T-cell (primary cell): ENCODE measurements around the gene KDM4D. TPM values are rescaled to one million over a fixed set of nuclear protein-coding genes. Genes with fewer than 3 reads are reported as not detected.

Experiments used
- ATAC-seq, 4 experiments: fragments of 200-7000 bp in 3 of 4; fragments of 150-1000 bp in 1 of 4; cut with Tn5 transposase; replicated peaks in 1 of 4; 1 replicate in 3 of 4; 2 replicates in 1 of 4; pipeline ENCODE4 v1.10.0; 2021; ENCODE audit warnings: moderate library complexity in 3 of 4, mild to moderate bottlenecking in 2 of 4, moderate number of reproducible peaks in 1 of 4
- CTCF ChIA-PET, 2 donors: fragments of 300-600 bp; sonication (Branson Sonifier 250); formaldehyde crosslinking; loops; one replicate each; lab custom pipeline; 2022; ENCODE audit warnings: antibody characterized with exemption in 2 of 2; lab: Charles Lee
- POLR2A ChIA-PET, 2 donors: fragments of 300-600 bp; sonication (Branson Sonifier 250); formaldehyde crosslinking; loops; one replicate each; lab custom pipeline; 2022; ENCODE audit warnings: antibody characterized with exemption in 2 of 2; lab: Charles Lee
- DNase-seq, 35 experiments: peaks; one replicate each; pipeline versions ENCODE4 v3.0.0 to v3.0.0-alpha.2; 2013 to 2023
- H3K27ac ChIP-seq: one replicate; pipeline ENCODE4 v1.5.1; 2013; ENCODE audit warnings: low read length
- H3K27me3 ChIP-seq, 2 experiments: replicated peaks in 1 of 2; 1 replicate in 1 of 2; 2 replicates in 1 of 2; pipeline versions ENCODE4 v1.6.1 to v1.7.0; 2013; ENCODE audit warnings: low read length in 1 of 2, mixed read lengths in 1 of 2; ENCODE audit not compliant: control insufficient read depth in 2 of 2, insufficient read depth in 2 of 2; ENCODE audit errors: extremely low read depth in 1 of 2
- H3K36me3 ChIP-seq, 2 donors: 1 replicate in 1 of 2; 2 replicates in 1 of 2; pipeline versions ENCODE4 v1.6.1 to v1.7.0; 2013; ENCODE audit warnings: low read length in 1 of 2; ENCODE audit not compliant: control insufficient read depth in 2 of 2, insufficient read depth in 1 of 2; ENCODE audit errors: extremely low read depth in 1 of 2
- H3K4me1 ChIP-seq, 2 experiments: 1 replicate in 1 of 2; 2 replicates in 1 of 2; pipeline versions ENCODE4 v1.6.1 to v1.7.0; 2013; ENCODE audit warnings: low read length in 2 of 2, mixed read lengths in 1 of 2; ENCODE audit not compliant: insufficient read depth in 2 of 2, control insufficient read depth in 1 of 2; ENCODE audit errors: extremely low read depth in 1 of 2
- H3K4me3 ChIP-seq, 2 donors: 1 replicate in 1 of 2; 2 replicates in 1 of 2; pipeline versions ENCODE4 v1.5.1 to v1.7.0; 2013; ENCODE audit warnings: mild to moderate bottlenecking in 2 of 2, low read length in 1 of 2, moderate library complexity in 1 of 2; ENCODE audit not compliant: control insufficient read depth in 1 of 2; ENCODE audit errors: extremely low read depth in 1 of 2
- H3K9me3 ChIP-seq: 2 replicates; pipeline ENCODE4 v1.7.0; 2013
- H3K27ac Mint-ChIP-seq, 2 donors: one replicate each; pipeline ENCODE4 v1.8.0; 2020 to 2021; ENCODE audit warnings: mild to moderate bottlenecking in 2 of 2, mixed read lengths in 2 of 2
- H3K27me3 Mint-ChIP-seq, 2 donors: one replicate each; pipeline ENCODE4 v1.8.0; 2021 to 2022; ENCODE audit warnings: mixed read lengths in 2 of 2
- H3K36me3 Mint-ChIP-seq: one replicate; pipeline ENCODE4 v1.8.0; 2021; ENCODE audit warnings: mixed read lengths
- H3K4me1 Mint-ChIP-seq, 3 donors: one replicate each; pipeline ENCODE4 v1.8.0; 2020 to 2022; ENCODE audit warnings: mixed read lengths in 3 of 3, mild to moderate bottlenecking in 1 of 3
- H3K4me3 Mint-ChIP-seq, 3 donors: one replicate each; pipeline ENCODE4 v1.8.0; 2020 to 2022; ENCODE audit warnings: mild to moderate bottlenecking in 3 of 3, mixed read lengths in 3 of 3, moderate library complexity in 3 of 3
- H3K9me3 Mint-ChIP-seq, 3 donors: one replicate each; pipeline ENCODE4 v1.8.0; 2020 to 2022; ENCODE audit warnings: mixed read lengths in 3 of 3
- WGBS: methylation state at CpG from one replicate; pipeline ENCODE4 v1.1.5; 2013; ENCODE audit warnings: missing lambda C conversion rate; ENCODE audit not compliant: insufficient coverage; 5-methylcytosine and 5-hydroxymethylcytosine counted together
- total RNA-seq, 35 experiments: library from RNA in 6 of 35; stranded (reverse) in 6 of 35; fragments of 120-200 nt in 1 of 35; gene quantifications; one replicate each; pipeline versions ENCODE4 v1.2.1 to v1.2.4 and lab custom pipeline; 2013 to 2026

The KDM4D gene
- total RNA-seq, 5 donors from 2014 or later (not counting 1 experiment from before 2014, with no cell fraction given) = 0.33 to 0.57 (median 0.50) TPM

GRCh38 chr11:94954753-94955152 lies 18.8 kb upstream of the KDM4D start:
- no peak overlapping the region for H3K4me3 ChIP-seq
- POLR2A ChIA-PET = no interaction called here
- H3K9me3 Mint-ChIP-seq = no peaks in the 10 kb centered on the region
- ATAC-seq = peak in 1 of 4 experiments; percentile 79
- no peak overlapping the region for H3K27ac Mint-ChIP-seq
- H3K36me3 ChIP-seq = peaks cover 0 to 4% of the 10 kb centered on the region in 2 donors
- H3K27ac ChIP-seq = no peak overlapping the region
- H3K36me3 Mint-ChIP-seq = peaks cover 10% of the 10 kb centered on the region
- H3K27me3 Mint-ChIP-seq = peaks cover 0 to 2% of the 10 kb centered on the region in 2 donors
- no peaks in the 10 kb centered on the region for H3K9me3 ChIP-seq
- peaks cover 0 to 4% of the 10 kb centered on the region in 2 experiments for H3K4me1 ChIP-seq
- CTCF ChIA-PET = no interaction called here
- no peaks in the 10 kb centered on the region for H3K27me3 ChIP-seq
- H3K4me1 Mint-ChIP-seq = peaks cover 3 to 7% (median 6%) of the 10 kb centered on the region in 3 donors
- peak in 2 of 35 experiments; percentile 4 to 29 for DNase-seq
- no peak overlapping the region for H3K4me3 Mint-ChIP-seq
- WGBS = 25% methylated on average over 1 of the region's 1 CpG

GRCh38 chr11:94956963-94957362 lies 16.5 kb upstream of the KDM4D start:
- H3K36me3 ChIP-seq = peaks cover 0 to 22% of the 10 kb centered on the region in 2 donors
- H3K9me3 ChIP-seq = no peaks in the 10 kb centered on the region
- H3K4me3 Mint-ChIP-seq = no peak overlapping the region
- H3K36me3 Mint-ChIP-seq = peaks cover 24% of the 10 kb centered on the region
- H3K4me1 Mint-ChIP-seq = peaks cover 3 to 7% (median 6%) of the 10 kb centered on the region in 3 donors
- DNase-seq = no peak
- no peaks in the 10 kb centered on the region for H3K27me3 Mint-ChIP-seq
- H3K4me1 ChIP-seq = peaks cover 0 to 4% of the 10 kb centered on the region in 2 experiments
- H3K4me3 ChIP-seq = no peak overlapping the region
- H3K27me3 ChIP-seq = no peaks in the 10 kb centered on the region
- no peak for ATAC-seq
- ChIA-PET POLR2A (interaction anchor here in 1 of 2 donors (0.6 kb wide), 1 partner anchor 107 kb away, joined by 3 read pairs; no protein-coding TSS in a partner anchor), CTCF (no interaction called here)
- no peak overlapping the region for H3K27ac ChIP-seq
- WGBS = 63% methylated on average over 1 of the region's 4 CpGs
- no peaks in the 10 kb centered on the region for H3K9me3 Mint-ChIP-seq
- no peak overlapping the region for H3K27ac Mint-ChIP-seq

- WGBS = no CpG with 5 or more reads among the region's 2 CpGs
- no peaks in the 10 kb centered on the region for H3K9me3 Mint-ChIP-seq
- peaks cover 0 to 4% of the 10 kb centered on the region in 2 experiments for H3K4me1 ChIP-seq
- H3K27me3 Mint-ChIP-seq = no peaks in the 10 kb centered on the region
- H3K4me1 Mint-ChIP-seq = peaks cover 3 to 7% (median 6%) of the 10 kb centered on the region in 3 donors
- DNase-seq = no peak
- ChIA-PET CTCF (no interaction called here), POLR2A (no interaction called here)
- H3K27ac Mint-ChIP-seq = no peak overlapping the region
- H3K27ac ChIP-seq = no peak overlapping the region
- H3K36me3 Mint-ChIP-seq = peaks cover 33% of the 10 kb centered on the region
- H3K4me3 ChIP-seq = no peak overlapping the region
- H3K36me3 ChIP-seq = peaks cover 0 to 34% of the 10 kb centered on the region in 2 donors
- no peaks in the 10 kb centered on the region for H3K27me3 ChIP-seq
- ATAC-seq = no peak
- H3K4me3 Mint-ChIP-seq = no peak overlapping the region
- H3K9me3 ChIP-seq = no peaks in the 10 kb centered on the region
Measured at GRCh38 chr11:94958121-94958696, 15.3 kb upstream of the KDM4D start.

GRCh38 chr11:94959179-94959578 lies 14.3 kb upstream of the KDM4D start:
- H3K9me3 ChIP-seq = no peaks in the 10 kb centered on the region
- WGBS = 88% methylated on average over 1 of the region's 2 CpGs
- Mint-ChIP-seq H3K4me3 (no peak overlapping the region), H3K4me1 (peaks cover 3 to 7% (median 6%) of the 10 kb centered on the region in 3 donors), H3K27ac (peak overlapping the region in 1 of 2 donors; percentile 42), H3K9me3 (no peaks in the 10 kb centered on the region), H3K36me3 (peaks cover 38% of the 10 kb centered on the region), H3K27me3 (no peaks in the 10 kb centered on the region)
- H3K4me1 ChIP-seq = peaks cover 0 to 4% of the 10 kb centered on the region in 2 experiments
- H3K4me3 ChIP-seq = no peak overlapping the region
- no peaks in the 10 kb centered on the region for H3K27me3 ChIP-seq
- ChIA-PET POLR2A (no interaction called here), CTCF (interaction anchor here in 1 of 2 donors (0.9 kb wide), 1 partner anchor 9 kb away, joined by 3 read pairs; no protein-coding TSS in a partner anchor)
- no peak overlapping the region for H3K27ac ChIP-seq
- no peak for ATAC-seq
- peaks cover 0 to 44% of the 10 kb centered on the region in 2 donors for H3K36me3 ChIP-seq
- no peak for DNase-seq

GRCh38 chr11:94960488-94960887 lies 13.0 kb upstream of the KDM4D start:
- Histone ChIP-seq H3K4me1 (no peaks in the 10 kb centered on the region), H3K27ac (no peak overlapping the region), H3K4me3 (no peak overlapping the region), H3K36me3 (peaks cover under 1 to 57% of the 10 kb centered on the region in 2 donors), H3K27me3 (no peaks in the 10 kb centered on the region), H3K9me3 (no peaks in the 10 kb centered on the region)
- ATAC-seq (no peak), DNase-seq (no peak)
- CTCF ChIA-PET = no interaction called here
- Mint-ChIP-seq H3K36me3 (peaks cover 51% of the 10 kb centered on the region), H3K9me3 (no peaks in the 10 kb centered on the region), H3K27ac (no peak overlapping the region), H3K4me3 (no peak overlapping the region), H3K27me3 (no peaks in the 10 kb centered on the region), H3K4me1 (peaks cover under 1 to 8% (median 6%) of the 10 kb centered on the region in 3 donors)
- WGBS = no CpG with 5 or more reads among the region's 2 CpGs
- POLR2A ChIA-PET = interaction anchor here in 1 of 2 donors (0.8 kb wide), 1 partner anchor 10 kb away, joined by 3 read pairs; no protein-coding TSS in a partner anchor

GRCh38 chr11:94961255-94961654 lies 12.3 kb upstream of the KDM4D start:
- Mint-ChIP-seq H3K36me3 (peaks cover 56% of the 10 kb centered on the region), H3K27me3 (no peaks in the 10 kb centered on the region), H3K9me3 (no peaks in the 10 kb centered on the region), H3K4me3 (no peak overlapping the region), H3K27ac (no peak overlapping the region), H3K4me1 (peaks cover 3 to 11% (median 11%) of the 10 kb centered on the region in 3 donors)
- DNase-seq (no peak), ATAC-seq (no peak)
- H3K4me1 ChIP-seq = no peaks in the 10 kb centered on the region
- H3K27me3 ChIP-seq = no peaks in the 10 kb centered on the region
- ChIA-PET CTCF (no interaction called here), POLR2A (no interaction called here)
- no peak overlapping the region for H3K27ac ChIP-seq
- peaks cover 4 to 65% of the 10 kb centered on the region in 2 donors for H3K36me3 ChIP-seq
- no peak overlapping the region for H3K4me3 ChIP-seq
- no CpG with 5 or more reads among the region's 1 CpG for WGBS
- no peaks in the 10 kb centered on the region for H3K9me3 ChIP-seq
